ENCODE results near the gene DCTN1.

Gene DCTN1

GRCh38 chr2:74374509-74375205, 5.5 kb downstream of the DCTN1 start:
- TF ChIP-seq CTCF (IDR thresholded peaks at IDR 0.05; ENCODE audit: extremely low read depth, insufficient read depth, missing control alignments): no peak
- DNase-seq (ENCODE audit: low spot score): no peak
- in situ Hi-C loops (cut with MboI; ENCODE audit: low pct_unique_long_range_greater_than_20kb, low sequenced_read_pairs, unreplicated experiment): no loop called here

- TF ChIP-seq CTCF (IDR thresholded peaks at IDR 0.05; ENCODE audit: extremely low read depth, insufficient read depth, missing control alignments): no peak
- DNase-seq (ENCODE audit: low spot score): no peak
- in situ Hi-C loops (cut with MboI; ENCODE audit: low pct_unique_long_range_greater_than_20kb, low sequenced_read_pairs, unreplicated experiment): no loop called here
Measured at GRCh38 chr2:74373985-74374384, 6.1 kb downstream of the DCTN1 start.

GRCh38 chr2:74373221-74373676, 6.9 kb downstream of the DCTN1 start:
- in situ Hi-C loops (cut with MboI; ENCODE audit: low pct_unique_long_range_greater_than_20kb, low sequenced_read_pairs, unreplicated experiment): no loop called here
- TF ChIP-seq CTCF (IDR thresholded peaks at IDR 0.05; ENCODE audit: extremely low read depth, insufficient read depth, missing control alignments): no peak
- no peak for DNase-seq (ENCODE audit: low spot score)

GRCh38 chr2:74372674-74373073, 7.4 kb downstream of the DCTN1 start:
- DNase-seq (ENCODE audit: low spot score): no peak
- TF ChIP-seq CTCF (IDR thresholded peaks at IDR 0.05; ENCODE audit: extremely low read depth, insufficient read depth, missing control alignments): no peak
- in situ Hi-C loops (cut with MboI; ENCODE audit: low pct_unique_long_range_greater_than_20kb, low sequenced_read_pairs, unreplicated experiment): no loop called here

GRCh38 chr2:74371421-74371820, 8.7 kb downstream of the DCTN1 start:
- in situ Hi-C loops (cut with MboI; ENCODE audit: low pct_unique_long_range_greater_than_20kb, low sequenced_read_pairs, unreplicated experiment): no loop called here
- no peak for TF ChIP-seq CTCF (IDR thresholded peaks at IDR 0.05; ENCODE audit: extremely low read depth, insufficient read depth, missing control alignments)
- no peak for DNase-seq (ENCODE audit: low spot score)

- in situ Hi-C loops (cut with MboI; ENCODE audit: low pct_unique_long_range_greater_than_20kb, low sequenced_read_pairs, unreplicated experiment): no loop called here
- no peak for TF ChIP-seq CTCF (IDR thresholded peaks at IDR 0.05; ENCODE audit: extremely low read depth, insufficient read depth, missing control alignments)
- DNase-seq (ENCODE audit: low spot score): no peak
Measured at GRCh38 chr2:74369976-74370375, 10.1 kb downstream of the DCTN1 start.
